Common myeloid progenitor, CD34-positive (primary cell): ENCODE measurements around the gene MPZL3.
A peak's percentile ranks its signal among the peaks of the same experiment; 100 is the strongest.
"Not testable (repeated sequence)": the region's sequence is repeated elsewhere in the genome, so short reads cannot be mapped to it uniquely, and the experiment has no call there.

Source experiments
- CTCF ChIA-PET: fragments of 350-600 bp; sonication (Branson Sonifier 250); formaldehyde crosslinking; loops from one replicate; lab custom pipeline; 2021; ENCODE audit warnings: antibody characterized with exemption; lab: Charles Lee
- POLR2A ChIA-PET: fragments of 350-600 bp; sonication (Branson Sonifier 250); formaldehyde crosslinking; loops from one replicate; lab custom pipeline; 2021; ENCODE audit warnings: antibody characterized with exemption; lab: Charles Lee
- DNase-seq, 3 donors: peaks; one replicate each; pipeline versions ENCODE4 v3.0.0 to v3.0.0-alpha.2; 2013
- H3K27ac ChIP-seq, 2 experiments: 1 replicate in 1 of 2; 2 replicates in 1 of 2; pipeline ENCODE4 v1.7.0; 2013; ENCODE audit warnings: inconsistent platforms in 2 of 2, low read length in 2 of 2, mild to moderate bottlenecking in 2 of 2, low read depth in 1 of 2, moderate library complexity in 1 of 2; ENCODE audit not compliant: severe bottlenecking in 2 of 2, insufficient read depth in 1 of 2, poor library complexity in 1 of 2
- H3K27me3 ChIP-seq, 5 experiments: replicated peaks in 2 of 5; 1 replicate in 3 of 5; 2 replicates in 2 of 5; pipeline versions ENCODE4 v1.6.1 to v1.7.0; 2013; ENCODE audit warnings: low read length in 4 of 5, mild to moderate bottlenecking in 2 of 5, moderate library complexity in 2 of 5, inconsistent platforms in 1 of 5; ENCODE audit not compliant: insufficient read depth in 5 of 5, control insufficient read depth in 4 of 5
- H3K36me3 ChIP-seq, 4 experiments: 1 replicate in 2 of 4; 2 replicates in 2 of 4; pipeline versions ENCODE4 v1.6.1 to v1.7.0; 2013; ENCODE audit warnings: low read length in 3 of 4, control low read depth in 1 of 4, mild to moderate bottlenecking in 1 of 4; ENCODE audit not compliant: control insufficient read depth in 4 of 4, insufficient read depth in 4 of 4
- H3K4me1 ChIP-seq, 4 experiments: 1 replicate in 3 of 4; 2 replicates in 1 of 4; pipeline versions ENCODE4 v1.6.1 to v1.7.1; 2013; ENCODE audit warnings: low read length in 3 of 4, mild to moderate bottlenecking in 3 of 4, control low read depth in 1 of 4, inconsistent platforms in 1 of 4, moderate library complexity in 1 of 4; ENCODE audit not compliant: control insufficient read depth in 4 of 4, insufficient read depth in 4 of 4; ENCODE audit errors: control extremely low read depth in 1 of 4
- H3K4me3 ChIP-seq, 7 experiments: 1 replicate in 4 of 7; 2 replicates in 3 of 7; pipeline versions ENCODE4 v1.5.1 to v1.7.0; 2013; ENCODE audit warnings: mild to moderate bottlenecking in 7 of 7, low read length in 6 of 7, moderate library complexity in 6 of 7, inconsistent platforms in 2 of 7, low read depth in 2 of 7, control low read depth in 1 of 7; ENCODE audit not compliant: insufficient read depth in 4 of 7, control insufficient read depth in 1 of 7; ENCODE audit errors: extremely low read depth in 1 of 7
- H3K9me3 ChIP-seq, 5 experiments: 1 replicate in 4 of 5; 2 replicates in 1 of 5; pipeline versions ENCODE4 v1.6.1 to v1.7.1; 2013; ENCODE audit warnings: low read length in 4 of 5, mild to moderate bottlenecking in 2 of 5, inconsistent platforms in 1 of 5, low read depth in 1 of 5, moderate library complexity in 1 of 5; ENCODE audit not compliant: control insufficient read depth in 4 of 5, insufficient read depth in 2 of 5; ENCODE audit errors: control extremely low read depth in 1 of 5
- WGBS: methylation state at CpG from one replicate; pipeline ENCODE4 v1.1.5; 2013; ENCODE audit not compliant: insufficient coverage; 5-methylcytosine and 5-hydroxymethylcytosine counted together

MPZL3 gene

DNA sequence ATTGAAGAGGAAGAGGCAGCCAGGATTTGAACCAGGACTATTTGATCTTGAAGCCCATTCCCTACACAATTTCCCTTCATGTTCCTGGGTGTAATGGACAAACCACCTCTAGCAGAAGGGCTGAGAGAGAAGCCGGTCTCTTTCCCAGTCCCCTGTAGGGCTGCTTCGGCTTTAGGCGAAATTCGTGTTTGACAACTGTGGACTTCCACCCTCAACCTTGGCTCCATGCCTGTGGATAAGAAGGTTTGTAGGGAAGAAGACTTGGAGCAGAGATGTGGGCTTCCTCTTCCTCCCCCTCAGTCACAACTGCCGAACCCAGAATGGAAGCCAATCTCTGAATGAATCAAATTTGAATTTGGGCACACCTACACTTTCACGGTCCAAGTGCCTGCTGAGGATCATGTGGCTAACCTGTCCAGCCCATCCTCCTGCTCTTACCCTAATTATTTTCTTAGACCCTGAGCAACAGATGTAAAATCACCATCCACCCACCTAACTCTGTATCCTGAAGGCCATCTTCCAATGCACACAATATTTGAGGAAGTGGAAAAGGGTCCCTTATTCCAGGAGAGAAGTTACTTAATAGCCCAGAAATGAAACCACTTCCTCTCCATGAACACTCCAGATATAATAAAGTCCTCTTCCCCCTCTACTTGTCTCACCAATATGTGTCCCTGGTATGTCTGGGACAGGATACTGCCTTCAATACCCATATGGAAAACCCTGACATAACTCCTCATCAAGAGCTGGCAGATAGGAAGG is 65.6 kb downstream of the MPZL3 start:
- CTCF ChIA-PET, result interaction anchor here (0.9 to 2.7 kb wide), 7 partner anchors 12 to 103 kb away, joined by 3 to 20 read pairs (median 5); no protein-coding TSS in a partner anchor
- POLR2A ChIA-PET, result interaction anchor here (0.6 kb wide), 1 partner anchor 252 kb away, joined by 3 read pairs; no protein-coding TSS in a partner anchor
- peaks cover 2 to 31% (median 6%) of the 10 kb centered on the region in 4 experiments for H3K4me1 ChIP-seq

DNA sequence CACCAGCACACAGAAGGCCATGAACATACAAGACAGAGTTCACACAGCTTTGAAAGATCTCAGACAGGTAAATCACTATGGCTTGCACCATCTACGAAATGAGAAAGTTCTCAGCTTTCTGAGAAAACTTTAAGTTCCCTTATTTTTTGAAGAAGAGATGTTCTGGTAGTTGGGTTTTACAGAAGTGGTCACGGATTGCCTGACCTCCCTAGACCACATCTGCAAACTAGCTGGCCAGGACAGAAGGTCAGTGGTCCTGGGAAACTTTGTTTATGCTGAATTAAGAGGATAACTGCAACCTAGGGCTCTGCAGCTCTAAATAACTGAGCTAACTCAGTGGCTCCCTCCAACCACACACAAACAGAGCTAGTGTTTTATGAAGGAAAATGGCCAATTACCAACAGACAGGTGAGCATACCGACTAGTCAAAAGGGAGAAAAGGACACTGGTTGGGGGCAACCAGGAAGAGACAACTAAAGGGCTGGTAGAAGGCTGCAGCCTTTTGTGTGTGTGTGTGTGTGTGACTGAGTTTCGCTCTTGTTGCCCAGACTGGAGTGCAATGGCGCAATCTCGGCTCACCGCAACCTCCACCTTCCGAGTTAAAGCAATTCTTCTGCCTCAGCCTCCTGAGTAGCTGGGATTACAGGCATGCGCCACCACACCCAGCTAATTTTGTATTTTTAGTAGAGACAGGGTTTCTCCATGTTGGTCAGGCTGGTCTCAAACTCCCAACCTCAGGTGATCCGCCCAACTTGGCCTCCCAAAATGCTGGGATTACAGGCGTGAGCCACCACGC is 67.2 kb downstream of the MPZL3 start:
- Histone ChIP-seq H3K27ac (no peak overlapping the region), H3K36me3 (no peaks in the 10 kb centered on the region), H3K4me1 (peaks cover 2 to 40% (median 12%) of the 10 kb centered on the region in 4 experiments), H3K27me3 (no peaks in the 10 kb centered on the region), H3K9me3 (no peaks in the 10 kb centered on the region), H3K4me3 (no peak overlapping the region)
- 96% methylated on average over 4 of the region's 12 CpGs for WGBS
- no peak for DNase-seq
- ChIA-PET CTCF (interaction anchor here (0.7 to 2.7 kb wide), 6 partner anchors 9 to 105 kb away, joined by 3 to 20 read pairs (median 4); no protein-coding TSS in a partner anchor), POLR2A (no interaction called here)

More for the DNA sequence above, 65.6 kb downstream of the MPZL3 start:
- Histone ChIP-seq H3K9me3 (no peaks in the 10 kb centered on the region), H3K4me3 (no peak overlapping the region), H3K27ac (no peak overlapping the region), H3K36me3 (no peaks in the 10 kb centered on the region), H3K27me3 (no peaks in the 10 kb centered on the region)
- peak in 2 of 3 donors; percentile 27 to 30 for DNase-seq
- 47% methylated on average over 3 of the region's 6 CpGs for WGBS

DNA sequence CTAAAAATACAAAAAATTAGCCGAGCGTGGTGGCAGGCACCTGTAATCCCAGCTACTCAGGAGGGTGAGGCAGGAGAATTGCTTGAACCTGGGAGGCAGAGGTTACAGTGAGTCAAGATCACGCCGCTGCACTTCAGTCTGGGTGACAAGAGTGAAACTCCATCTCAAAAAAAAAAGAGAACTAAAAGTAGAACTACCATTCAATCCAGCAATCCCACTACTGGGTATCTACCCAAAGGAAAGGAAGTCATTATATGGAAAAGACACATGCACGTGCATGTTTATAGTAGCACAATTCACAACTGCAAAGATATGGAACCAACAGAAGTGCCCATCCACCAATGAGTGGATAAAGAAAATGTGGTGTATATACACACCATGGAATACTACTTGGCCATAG is 68.5 kb downstream of the MPZL3 start:
- H3K27ac ChIP-seq, POLR2A ChIA-PET, H3K27me3 ChIP-seq, H3K4me3 ChIP-seq, H3K9me3 ChIP-seq, DNase-seq, H3K36me3 ChIP-seq: not testable (repeated sequence)
- CTCF ChIA-PET, result interaction anchor here (0.6 to 2.7 kb wide), 3 partner anchors 13 to 108 kb away, joined by 4 to 20 read pairs (median 8); no protein-coding TSS in a partner anchor
- H3K4me1 ChIP-seq, result peaks cover 2 to 41% (median 12%) of the 10 kb centered on the region in 4 experiments
- 50% methylated on average over 2 of the region's 5 CpGs for WGBS

DNA sequence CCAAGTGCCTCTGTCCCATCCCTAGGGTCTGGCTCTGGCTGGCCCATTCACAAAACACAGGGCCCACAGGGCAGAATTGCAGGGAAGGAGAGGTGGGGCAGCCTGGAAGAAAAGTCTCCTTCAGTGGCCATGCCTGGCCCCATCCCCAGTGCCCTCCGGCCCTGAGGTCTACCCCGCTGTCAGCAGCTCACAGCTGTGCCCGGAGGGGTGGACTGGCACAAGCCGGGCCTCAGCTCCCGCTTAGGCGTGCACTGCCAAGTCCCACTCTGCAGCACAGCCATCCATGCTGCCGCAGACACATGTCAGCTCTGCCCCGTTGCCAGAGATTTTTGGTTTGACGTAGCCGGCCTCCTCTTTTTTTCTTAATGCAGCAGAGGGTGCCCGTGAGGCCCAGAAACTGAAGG is 71.9 kb downstream of the MPZL3 start:
- no peaks in the 10 kb centered on the region for H3K27me3 ChIP-seq
- H3K9me3 ChIP-seq, result no peaks in the 10 kb centered on the region
- ChIA-PET CTCF (interaction anchor here (0.8 to 3.4 kb wide), 15 partner anchors 9 to 185 kb away, joined by 3 to 35 read pairs (median 4); no protein-coding TSS in a partner anchor), POLR2A (no interaction called here)
- peak; percentile 70 to 82 (median 80) for DNase-seq
- H3K27ac ChIP-seq, result no peak overlapping the region
- peak overlapping the region in 2 of 7 experiments; percentile 32 to 42 for H3K4me3 ChIP-seq
- H3K36me3 ChIP-seq, result no peaks in the 10 kb centered on the region
- peaks cover 0 to 22% (median 9%) of the 10 kb centered on the region in 4 experiments for H3K4me1 ChIP-seq
- 8% methylated on average over 10 of the region's 11 CpGs for WGBS

DNA sequence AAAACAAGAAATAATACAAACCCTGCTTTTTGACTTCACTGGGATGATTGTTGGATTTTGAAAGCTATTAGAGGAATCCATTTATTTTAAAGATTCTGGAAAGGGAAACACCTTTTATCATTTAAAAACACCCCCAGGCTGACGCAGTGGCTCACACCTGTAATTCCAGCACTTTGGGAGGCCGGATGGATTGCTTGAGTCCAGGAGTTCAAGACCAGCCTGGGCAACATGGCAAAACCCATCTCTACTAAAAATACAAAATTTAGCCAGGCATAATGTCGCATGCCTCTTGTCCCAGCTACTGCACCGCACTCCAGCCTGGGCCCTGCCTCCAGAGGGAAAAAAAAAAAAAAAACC is 75.4 kb downstream of the MPZL3 start:
- 100% methylated on average over 1 of the region's 4 CpGs for WGBS
- Histone ChIP-seq H3K9me3 (no peaks in the 10 kb centered on the region), H3K27ac (no peak overlapping the region), H3K4me3 (no peak overlapping the region), H3K4me1 (peaks cover 0 to 17% (median 10%) of the 10 kb centered on the region in 4 experiments), H3K27me3 (no peaks in the 10 kb centered on the region), H3K36me3 (no peaks in the 10 kb centered on the region)
- no peak for DNase-seq
- CTCF ChIA-PET, result interaction anchor here (0.9 kb wide), 1 partner anchor 9 kb away, joined by 3 read pairs; no protein-coding TSS in a partner anchor
- POLR2A ChIA-PET, result no interaction called here
